ENCODE data around the gene LRRFIP1. TPM values are rescaled to one million over a fixed set of nuclear protein-coding genes. Genes with fewer than 3 reads are reported as not detected.

The LRRFIP1 gene
- total RNA-seq, 1 donor, result 64.3 TPM

DNA sequence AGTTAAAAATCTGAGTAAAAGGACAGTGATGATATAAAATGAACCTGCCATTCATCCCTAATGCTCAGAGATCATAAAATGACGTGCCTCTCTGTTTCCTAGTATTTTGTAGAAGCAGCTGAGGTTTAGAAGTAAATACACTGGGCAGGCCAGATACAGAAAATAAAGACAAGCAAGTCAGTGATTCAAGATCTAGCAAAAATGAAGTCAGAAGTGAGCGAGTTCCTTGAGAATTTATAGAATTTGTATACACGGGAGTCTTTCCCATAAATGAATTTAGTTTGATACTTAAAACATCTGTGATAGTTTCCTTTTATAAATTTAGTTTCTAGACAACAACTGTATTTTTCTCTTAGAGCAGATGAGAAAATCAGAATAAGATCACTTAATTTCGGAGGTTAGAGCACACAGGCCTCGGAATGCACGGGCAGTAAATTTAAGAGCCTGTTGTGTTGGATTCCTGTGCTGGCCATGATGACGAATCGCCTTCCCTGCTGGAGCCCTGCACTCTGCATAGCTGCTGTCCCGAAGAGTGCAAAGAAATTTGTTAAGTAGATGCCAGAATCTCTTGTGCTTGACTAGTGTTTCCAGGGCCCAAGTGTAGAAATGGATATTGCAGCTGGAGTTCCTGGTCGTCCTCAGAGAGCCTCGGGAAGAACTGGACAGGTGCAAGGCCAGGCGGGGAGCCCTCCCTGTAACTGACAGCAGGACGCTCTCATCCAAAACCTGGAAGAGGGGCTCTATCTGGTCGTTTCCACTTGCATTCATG, 87.5 kb downstream of the LRRFIP1 start:
- no peak for DNase-seq (ENCODE audit: low read depth)
- H3K4me3 ChIP-seq (ENCODE audit: low read depth, low read length), result no peak overlapping the region
- TF ChIP-seq, protein P1, sequence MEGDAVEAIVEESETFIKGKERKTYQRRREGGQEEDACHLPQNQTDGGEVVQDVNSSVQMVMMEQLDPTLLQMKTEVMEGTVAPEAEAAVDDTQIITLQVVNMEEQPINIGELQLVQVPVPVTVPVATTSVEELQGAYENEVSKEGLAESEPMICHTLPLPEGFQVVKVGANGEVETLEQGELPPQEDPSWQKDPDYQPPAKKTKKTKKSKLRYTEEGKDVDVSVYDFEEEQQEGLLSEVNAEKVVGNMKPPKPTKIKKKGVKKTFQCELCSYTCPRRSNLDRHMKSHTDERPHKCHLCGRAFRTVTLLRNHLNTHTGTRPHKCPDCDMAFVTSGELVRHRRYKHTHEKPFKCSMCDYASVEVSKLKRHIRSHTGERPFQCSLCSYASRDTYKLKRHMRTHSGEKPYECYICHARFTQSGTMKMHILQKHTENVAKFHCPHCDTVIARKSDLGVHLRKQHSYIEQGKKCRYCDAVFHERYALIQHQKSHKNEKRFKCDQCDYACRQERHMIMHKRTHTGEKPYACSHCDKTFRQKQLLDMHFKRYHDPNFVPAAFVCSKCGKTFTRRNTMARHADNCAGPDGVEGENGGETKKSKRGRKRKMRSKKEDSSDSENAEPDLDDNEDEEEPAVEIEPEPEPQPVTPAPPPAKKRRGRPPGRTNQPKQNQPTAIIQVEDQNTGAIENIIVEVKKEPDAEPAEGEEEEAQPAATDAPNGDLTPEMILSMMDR (IDR thresholded peaks at IDR 0.05; ENCODE audit: insufficient read depth, low read depth, low read length), result no peak

DNA sequence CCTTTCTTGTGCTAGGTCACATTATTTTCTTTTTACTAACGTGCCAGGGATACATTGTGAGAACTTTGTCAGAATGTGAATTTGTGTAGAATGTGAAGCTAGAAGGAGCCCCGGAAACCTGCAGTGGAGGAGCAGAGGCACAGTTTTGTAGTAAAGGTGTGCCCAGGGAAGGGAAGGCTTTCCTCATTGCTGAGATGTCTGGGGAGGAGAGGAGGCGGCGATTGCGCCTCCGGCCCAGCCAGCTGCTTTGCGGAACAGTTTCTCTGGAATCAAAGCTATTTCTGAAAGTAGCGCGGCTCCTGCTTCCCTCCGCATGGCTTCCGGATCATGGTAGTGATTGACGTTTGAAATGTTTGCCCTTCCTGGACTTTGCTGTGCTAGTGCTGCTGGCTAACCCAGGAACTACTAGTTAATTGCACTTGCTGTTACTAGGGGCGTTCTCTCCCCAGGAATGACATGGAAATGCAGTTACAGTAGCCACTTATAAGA, 88.1 kb downstream of the LRRFIP1 start:
- no peak for DNase-seq (ENCODE audit: low read depth)
- H3K4me3 ChIP-seq (ENCODE audit: low read depth, low read length), result no peak overlapping the region
- TF ChIP-seq, protein P1 (IDR thresholded peaks at IDR 0.05; ENCODE audit: insufficient read depth, low read depth, low read length), result no peak

DNA sequence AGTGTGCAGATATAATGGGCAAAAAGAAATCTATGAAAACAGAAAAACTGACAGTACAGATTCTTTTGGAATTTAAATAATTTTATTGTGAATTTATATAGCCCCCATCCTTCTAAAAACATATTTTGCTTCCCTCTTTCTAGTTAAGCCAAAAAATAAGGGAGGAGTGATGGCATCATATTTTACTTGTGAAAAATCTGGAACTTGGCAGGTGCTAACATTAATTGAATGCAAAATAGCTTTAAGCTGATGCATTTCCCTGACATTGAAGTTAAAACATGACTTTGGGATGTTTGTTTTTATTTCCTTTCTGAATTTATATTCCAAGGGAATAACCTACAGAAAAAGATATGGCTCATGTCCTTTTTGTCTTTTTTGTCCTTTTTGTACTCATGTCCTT, 88.6 kb downstream of the LRRFIP1 start:
- no peak for DNase-seq (ENCODE audit: low read depth)
- H3K4me3 ChIP-seq (ENCODE audit: low read depth, low read length), result no peak overlapping the region
- TF ChIP-seq, protein P1 (IDR thresholded peaks at IDR 0.05; ENCODE audit: insufficient read depth, low read depth, low read length), result no peak

DNA sequence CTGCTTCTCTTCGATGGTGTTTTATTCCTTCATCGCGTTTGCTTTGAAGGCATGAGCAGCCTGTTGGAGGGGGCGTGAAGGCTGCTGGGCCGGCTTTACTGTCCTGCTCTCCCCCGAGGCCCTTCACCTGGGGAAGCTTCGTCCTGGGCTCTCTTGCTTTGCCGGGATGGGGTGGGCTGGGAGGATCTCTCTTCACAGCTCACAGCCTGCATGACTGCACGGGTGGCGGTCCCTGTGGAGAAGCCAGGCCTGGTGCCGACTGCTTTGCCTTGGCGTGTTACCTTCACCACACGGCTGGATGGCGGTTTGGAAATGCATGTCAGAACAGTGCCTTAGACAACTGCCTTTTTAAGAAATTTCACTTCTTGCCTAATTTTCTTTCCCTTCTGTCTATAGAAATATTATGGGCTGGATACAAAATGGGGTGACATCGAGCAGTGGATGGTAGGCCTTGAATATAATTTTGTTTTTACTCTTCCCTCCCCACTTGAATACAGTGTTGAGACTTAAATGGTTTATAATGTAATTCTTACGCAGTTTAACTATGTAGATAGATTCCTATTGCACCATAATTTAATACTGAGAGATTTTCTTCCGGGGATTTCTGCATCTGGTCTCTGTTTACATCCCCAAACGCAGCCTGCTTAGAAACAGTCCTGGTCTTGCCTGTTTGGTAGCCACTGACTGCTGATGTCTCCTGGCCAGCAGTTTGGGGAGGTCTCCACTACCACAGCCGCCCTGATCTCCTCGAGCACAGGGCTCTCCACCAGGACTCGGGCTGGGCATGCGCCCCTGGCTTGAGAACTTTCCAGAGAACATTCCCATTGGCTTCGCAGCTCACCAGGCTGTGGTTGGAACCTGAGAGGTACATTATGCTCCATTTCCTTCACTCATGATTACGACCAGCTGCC, 90.2 kb downstream of the LRRFIP1 start:
- TF ChIP-seq, protein P1 (IDR thresholded peaks at IDR 0.05; ENCODE audit: insufficient read depth, low read depth, low read length), result no peak
- no peak for DNase-seq (ENCODE audit: low read depth)
- no peak overlapping the region for H3K4me3 ChIP-seq (ENCODE audit: low read depth, low read length)

DNA sequence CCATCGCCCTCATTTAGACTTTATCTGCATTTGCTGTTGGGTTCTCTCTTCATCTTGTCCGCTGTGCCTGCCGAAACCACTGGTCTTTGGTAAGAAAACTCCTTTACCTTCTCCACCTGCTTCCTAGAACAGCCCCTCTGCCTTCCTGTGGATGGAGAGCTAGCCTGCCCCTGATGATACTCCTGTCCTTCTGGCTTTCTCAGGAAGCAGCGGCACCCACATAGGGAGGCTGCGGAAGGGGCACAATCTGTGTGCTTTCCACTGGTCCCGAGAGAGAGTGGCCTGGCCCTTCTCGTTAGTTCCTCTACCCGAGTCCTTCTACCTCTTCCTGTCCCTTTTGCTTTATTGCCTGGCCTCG, 90.9 kb downstream of the LRRFIP1 start:
- no peak overlapping the region for H3K4me3 ChIP-seq (ENCODE audit: low read depth, low read length)
- DNase-seq (ENCODE audit: low read depth), result no peak
- TF ChIP-seq, protein P1 (IDR thresholded peaks at IDR 0.05; ENCODE audit: insufficient read depth, low read depth, low read length), result no peak

DNA sequence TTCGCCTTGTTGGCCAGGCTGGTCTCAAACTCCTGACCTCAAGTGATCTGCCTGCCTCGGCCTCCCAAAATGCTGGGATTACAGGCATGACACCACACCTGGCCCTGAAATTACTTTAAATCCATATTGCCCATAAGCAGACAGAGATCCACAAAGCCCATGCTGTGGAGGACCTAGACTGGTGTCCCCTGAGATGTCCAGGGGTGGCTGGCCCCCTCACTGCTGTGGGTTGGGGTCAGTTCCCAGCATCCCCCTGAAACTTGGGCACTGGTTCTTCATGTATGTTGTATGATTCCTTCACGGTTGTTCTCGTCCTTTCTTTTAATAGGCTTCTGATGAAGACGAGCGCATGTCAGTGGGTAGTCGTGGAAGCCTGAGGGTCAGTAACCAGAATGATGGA, 93.1 kb downstream of the LRRFIP1 start:
- H3K4me3 ChIP-seq (ENCODE audit: low read depth, low read length), result no peak overlapping the region
- TF ChIP-seq, protein P1 (IDR thresholded peaks at IDR 0.05; ENCODE audit: insufficient read depth, low read depth, low read length), result no peak
- no peak for DNase-seq (ENCODE audit: low read depth)
